ENCODE measurements around the gene PTGES2.

GRCh38 chr9:128102196-128102595 is 25.3 kb downstream of the PTGES2 start:
- no peak for TF ChIP-seq CTCF (IDR thresholded peaks at IDR 0.05; ENCODE audit: poor library complexity, severe bottlenecking)
- no peak for TF ChIP-seq POLR2AphosphoS5 (IDR thresholded peaks at IDR 0.05)
- TF ChIP-seq EZH2 (IDR thresholded peaks at IDR 0.05; ENCODE audit: borderline replicate concordance, insufficient read depth, low read length, poor library complexity, severe bottlenecking) = no peak

All from neural cell (in vitro differentiated cells).